Liver (tissue), 9 donors: Measurements from ENCODE around the gene SELENOS. TPM values are rescaled to one million over a fixed set of nuclear protein-coding genes. Genes with fewer than 3 reads are reported as not detected.
A peak's percentile ranks its signal among the peaks of the same experiment; 100 is the strongest.
"Not testable (repeated sequence)": the region's sequence is repeated elsewhere in the genome, so short reads cannot be mapped to it uniquely, and the experiment has no call there.

Source experiments
- DNase-seq: peaks from one replicate; pipeline ENCODE4 v3.0.0-alpha.2; 2017; ENCODE audit warnings: low spot score
- H3K27ac ChIP-seq, 2 donors: one replicate each; pipeline ENCODE4 v1.7.0; 2013; ENCODE audit warnings: inconsistent platforms in 2 of 2, low read length in 2 of 2, control low read depth in 1 of 2, low read depth in 1 of 2, mild to moderate bottlenecking in 1 of 2
- H3K27me3 ChIP-seq, 4 donors: one replicate each; pipeline versions ENCODE4 v1.6.1 to v1.7.0; 2013; ENCODE audit warnings: low read length in 3 of 4, inconsistent platforms in 1 of 4, mild to moderate bottlenecking in 1 of 4, moderate library complexity in 1 of 4; ENCODE audit not compliant: control insufficient read depth in 4 of 4, insufficient read depth in 4 of 4
- H3K36me3 ChIP-seq, 4 donors: one replicate each; pipeline versions ENCODE4 v1.6.1 to v1.7.0; 2013; ENCODE audit warnings: low read length in 3 of 4, mild to moderate bottlenecking in 3 of 4, low read depth in 1 of 4, moderate library complexity in 1 of 4; ENCODE audit not compliant: control insufficient read depth in 4 of 4, insufficient read depth in 3 of 4
- H3K4me1 ChIP-seq, 4 donors: one replicate each; pipeline versions ENCODE4 v1.6.1 to v1.7.0; 2013; ENCODE audit warnings: low read length in 3 of 4, mild to moderate bottlenecking in 3 of 4, moderate library complexity in 1 of 4; ENCODE audit not compliant: control insufficient read depth in 4 of 4, insufficient read depth in 4 of 4
- H3K4me3 ChIP-seq, 3 donors: one replicate each; pipeline versions ENCODE4 v1.6.1 to v1.7.0; 2013; ENCODE audit warnings: low read length in 3 of 3, control low read depth in 1 of 3, low read depth in 1 of 3, mild to moderate bottlenecking in 1 of 3
- H3K9ac ChIP-seq, 2 donors: one replicate each; pipeline ENCODE4 v1.7.0; 2013; ENCODE audit warnings: low read length in 2 of 2, mild to moderate bottlenecking in 2 of 2, moderate library complexity in 2 of 2, control low read depth in 1 of 2, low read depth in 1 of 2
- H3K9me3 ChIP-seq, 4 donors: one replicate each; pipeline versions ENCODE4 v1.6.1 to v1.7.0; 2013; ENCODE audit warnings: low read length in 3 of 4; ENCODE audit not compliant: control insufficient read depth in 4 of 4
- ATF3 ChIP-seq: IDR thresholded peaks from 2 replicates; pipeline ENCODE4 v1.6.1; 2016; ENCODE audit warnings: antibody characterized with exemption
- CTCF ChIP-seq: fragments of 150-350 bp; IDR thresholded peaks from 2 replicates; pipeline ENCODE4 v1.5.1; 2017; ENCODE audit warnings: improper control_type of control experiment, low read depth, low read length; ENCODE audit not compliant: missing input control
- EGR1 ChIP-seq, 2 donors: IDR thresholded peaks; 2 replicates each; pipeline ENCODE4 v1.6.1; 2016 to 2018; ENCODE audit warnings: antibody characterized with exemption in 2 of 2, low read depth in 2 of 2
- FOXA1 ChIP-seq: IDR thresholded peaks from 2 replicates; pipeline ENCODE4 v1.6.1; 2016; ENCODE audit warnings: antibody characterized with exemption
- FOXA2 ChIP-seq: IDR thresholded peaks from 2 replicates; pipeline ENCODE4 v1.6.1; 2016; ENCODE audit warnings: antibody characterized with exemption
- GABPA ChIP-seq, 2 donors: IDR thresholded peaks in 1 of 2; conservative IDR thresholded peaks in 1 of 2; 2 replicates each; pipeline ENCODE4 v1.6.1; 2016; ENCODE audit warnings: antibody characterized with exemption in 2 of 2, mild to moderate bottlenecking in 1 of 2, moderate library complexity in 1 of 2
- HNF4A ChIP-seq, 2 donors: conservative IDR thresholded peaks; 2 replicates each; pipeline ENCODE4 v1.6.1; 2016; ENCODE audit warnings: antibody characterized with exemption in 2 of 2, mild to moderate bottlenecking in 2 of 2
- HNF4G ChIP-seq: IDR thresholded peaks from 2 replicates; pipeline ENCODE4 v1.6.1; 2016; ENCODE audit warnings: antibody characterized with exemption
- JUND ChIP-seq, 2 donors: IDR thresholded peaks; 2 replicates each; pipeline ENCODE4 v1.6.1; 2016; ENCODE audit warnings: antibody characterized with exemption in 2 of 2
- MAX ChIP-seq: IDR thresholded peaks from 2 replicates; pipeline ENCODE4 v1.6.1; 2016; ENCODE audit warnings: antibody characterized with exemption
- NR2F2 ChIP-seq: IDR thresholded peaks from 2 replicates; pipeline ENCODE4 v1.6.1; 2016; ENCODE audit warnings: antibody characterized with exemption
- RAD21 ChIP-seq, 2 donors: IDR thresholded peaks; 2 replicates each; pipeline ENCODE4 v1.6.1; 2016; ENCODE audit warnings: antibody characterized with exemption in 2 of 2, mild to moderate bottlenecking in 2 of 2
- REST ChIP-seq: IDR thresholded peaks from 2 replicates; pipeline ENCODE4 v1.6.1; 2016; ENCODE audit warnings: antibody characterized with exemption, mild to moderate bottlenecking
- YY1 ChIP-seq: IDR thresholded peaks from 2 replicates; pipeline ENCODE4 v1.6.1; 2016; ENCODE audit warnings: antibody characterized with exemption, mild to moderate bottlenecking
- ZBTB33 ChIP-seq: IDR thresholded peaks from 2 replicates; pipeline ENCODE4 v1.6.1; 2016; ENCODE audit warnings: antibody characterized with exemption
- WGBS: extraction: QIAGEN DNeasy Blood & Tissue Kit; methylation state at CpG from one replicate; pipeline ENCODE4 v1.1.7; 2013; 5-methylcytosine and 5-hydroxymethylcytosine counted together
- polyA plus RNA-seq, 2 donors: library from polyadenylated mRNA; stranded (reverse) in 1 of 2; unstranded in 1 of 2; fragments of 200-250 nt in 1 of 2; fragments of >200 nt in 1 of 2; fragmentation: Nextera tagmentation in 1 of 2; extraction: Ambion mirVana in 1 of 2; gene quantifications; one replicate each; pipeline versions ENCODE4 v1.2.1 to v1.2.3, GENCODE V29; 2013 to 2015
- total RNA-seq, 2 donors: library from RNA; depleted of rRNA; stranded (reverse); fragments of >200 nt; gene quantifications; one replicate each; pipeline ENCODE4 v1.2.3, GENCODE V29; 2014
- donor health status: healthy.
- donor health status: healthy.
- donor health status: healthy.
- donor health status: healthy.
- donor health status: healthy.

The SELENOS gene
- total and polyA plus RNA-seq, 4 donors = 25.8 to 71.1 (median 65.8) TPM

GRCh38 chr15:101293122-101293521 lies 15.8 kb upstream of the SELENOS start:
- Histone ChIP-seq H3K36me3 (no peaks in the 10 kb centered on the region), H3K4me1 (peaks cover 0 to 38% (median 18%) of the 10 kb centered on the region in 4 donors), H3K9me3 (no peaks in the 10 kb centered on the region), H3K4me3 (peak overlapping the region in 2 of 3 donors; percentile 21 to 41), H3K27ac (no peak overlapping the region), H3K9ac (no peak overlapping the region), H3K27me3 (no peaks in the 10 kb centered on the region)
- TF ChIP-seq RAD21 (IDR thresholded peaks at IDR 0.05) (no peak), FOXA2 (no peak), REST (no peak), ATF3 (no peak), HNF4G (no peak), NR2F2 (no peak), GABPA (IDR thresholded peaks at IDR 0.05 in 1 of 2, conservative IDR thresholded peaks at IDR 0.05 in 1 of 2) (no peak), MAX (no peak), HNF4A (conservative IDR thresholded peaks at IDR 0.05) (no peak), EGR1 (IDR thresholded peaks at IDR 0.05; ENCODE audit: low read depth in 2 of 2) (no peak), YY1 (no peak)
- 83% methylated on average over 10 of the region's 10 CpGs for WGBS
- no peak for DNase-seq

GRCh38 chr15:101288905-101289513 lies 11.7 kb upstream of the SELENOS start:
- no peak for DNase-seq
- 56% methylated on average over 8 of the region's 8 CpGs for WGBS
- Histone ChIP-seq H3K9ac (no peak overlapping the region), H3K27ac (no peak overlapping the region), H3K27me3 (no peaks in the 10 kb centered on the region), H3K4me1 (peaks cover 0 to 24% (median 17%) of the 10 kb centered on the region in 4 donors), H3K9me3 (no peaks in the 10 kb centered on the region), H3K4me3 (no peak overlapping the region), H3K36me3 (peaks cover 4 to 19% (median 11%) of the 10 kb centered on the region in 4 donors)
- TF ChIP-seq NR2F2 (no peak), JUND (IDR thresholded peaks at IDR 0.05) (no peak), ATF3 (no peak), MAX (no peak), FOXA1 (no peak), EGR1 (IDR thresholded peaks at IDR 0.05; ENCODE audit: low read depth in 2 of 2) (no peak), YY1 (peak; percentile 13), HNF4G (no peak), GABPA (IDR thresholded peaks at IDR 0.05 in 1 of 2, conservative IDR thresholded peaks at IDR 0.05 in 1 of 2) (no peak), ZBTB33 (no peak), HNF4A (conservative IDR thresholded peaks at IDR 0.05) (no peak), CTCF (peak; percentile 62), RAD21 (IDR thresholded peaks at IDR 0.05) (peak; percentile 73 to 79)

- WGBS = 94% methylated on average over 6 of the region's 6 CpGs
- not testable (repeated sequence) for H3K9ac ChIP-seq, DNase-seq, H3K4me3 ChIP-seq, H3K9me3 ChIP-seq, H3K27ac ChIP-seq, H3K27me3 ChIP-seq
- peaks cover 7 to 28% (median 20%) of the 10 kb centered on the region in 4 donors for H3K36me3 ChIP-seq
- peaks cover 0 to 20% (median 9%) of the 10 kb centered on the region in 4 donors for H3K4me1 ChIP-seq
Measured at GRCh38 chr15:101287342-101287741, 10.1 kb upstream of the SELENOS start.
